WTC11 (cell line): Measurements from ENCODE around the gene ZNF324.
"Not testable (repeated sequence)": the region's sequence is repeated elsewhere in the genome, so short reads cannot be mapped to it uniquely, and the experiment has no call there.

Experiments used
- ATF1 ChIP-seq: sonication (generic); formaldehyde crosslinking; IDR thresholded peaks from 2 replicates; pipeline ENCODE4 v1.8.1; 2023; ENCODE audit warnings: mild to moderate bottlenecking, moderate library complexity, missing genetic modification reagents
- ATF2 ChIP-seq: sonication (generic); formaldehyde crosslinking; IDR thresholded peaks from 2 replicates; pipeline ENCODE4 v1.8.1; 2022; ENCODE audit warnings: low read depth, missing genetic modification reagents, borderline replicate concordance
- CTCF ChIP-seq: fragments of 200-600 bp; IDR thresholded peaks from 2 replicates; pipeline ENCODE4 v1.8.0; 2022; ENCODE audit warnings: antibody characterized with exemption
- ERG ChIP-seq: fragments of 250-450 bp; sonication (Bioruptor Pico); IDR thresholded peaks from 2 replicates; pipeline ENCODE4 v1.8.0; 2021; ENCODE audit warnings: mild to moderate bottlenecking
- IRF2 ChIP-seq: sonication (generic); formaldehyde crosslinking; IDR thresholded peaks from 2 replicates; pipeline ENCODE4 v1.8.0; 2022; ENCODE audit warnings: low read depth, missing genetic modification reagents, borderline replicate concordance
- NR1H2 ChIP-seq: sonication (generic); formaldehyde crosslinking; IDR thresholded peaks from 2 replicates; pipeline ENCODE4 v1.9.0; 2021; ENCODE audit warnings: mild to moderate bottlenecking, moderate library complexity, missing genetic modification reagents
- SP1 ChIP-seq: sonication (generic); formaldehyde crosslinking; conservative IDR thresholded peaks from 2 replicates; pipeline ENCODE4 v1.8.1; 2022; ENCODE audit warnings: missing genetic modification reagents
- USF1 ChIP-seq: sonication (generic); formaldehyde crosslinking; IDR thresholded peaks from 2 replicates; pipeline ENCODE4 v1.8.0; 2022; ENCODE audit warnings: mild to moderate bottlenecking, missing genetic modification reagents
- USF2 ChIP-seq: sonication (generic); formaldehyde crosslinking; IDR thresholded peaks from 2 replicates; pipeline ENCODE4 v1.8.1; 2023; ENCODE audit warnings: mild to moderate bottlenecking, missing genetic modification reagents, moderate library complexity

GRCh38 chr19:58484349-58484748 lies 17.5 kb downstream of the ZNF324 start:
- TF ChIP-seq USF2 (CRISPR knock-in tag); CTCF; SP1 (CRISPR knock-in tag); IRF2 (CRISPR knock-in tag); ATF1 (CRISPR knock-in tag); ERG; ATF2 (CRISPR knock-in tag); NR1H2 (CRISPR knock-in tag); USF1 (CRISPR knock-in tag): not testable (repeated sequence)
